GM21447 (cell line): ENCODE results near the gene GRIN2A.

Experiments used
- ATAC-seq: cut with Tn5 transposase; IDR thresholded peaks from one replicate; pipeline ENCODE4 v1.9.1; 2021; ENCODE audit not compliant: unreplicated experiment

The GRIN2A gene

DNA sequence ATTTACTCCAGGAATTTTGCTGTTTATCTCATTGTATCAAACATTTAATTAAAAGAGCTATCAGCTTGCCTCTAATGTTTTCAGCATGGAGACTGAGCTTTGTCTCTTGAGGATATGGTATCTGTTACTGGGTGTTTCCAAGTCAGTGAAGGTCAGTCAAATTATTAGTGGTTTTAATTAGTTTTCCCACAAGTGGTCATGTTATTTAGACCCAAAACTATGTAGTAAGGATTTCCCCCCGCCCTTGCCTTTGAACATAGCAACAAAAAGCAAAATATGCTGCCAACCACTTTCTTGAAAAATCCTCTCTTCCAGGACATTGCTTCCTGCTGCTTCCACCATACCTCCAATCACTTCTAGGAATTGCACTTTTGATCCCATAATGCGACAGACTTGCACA is 355.6 kb downstream of the GRIN2A start:
- ATAC-seq, result no peak

DNA sequence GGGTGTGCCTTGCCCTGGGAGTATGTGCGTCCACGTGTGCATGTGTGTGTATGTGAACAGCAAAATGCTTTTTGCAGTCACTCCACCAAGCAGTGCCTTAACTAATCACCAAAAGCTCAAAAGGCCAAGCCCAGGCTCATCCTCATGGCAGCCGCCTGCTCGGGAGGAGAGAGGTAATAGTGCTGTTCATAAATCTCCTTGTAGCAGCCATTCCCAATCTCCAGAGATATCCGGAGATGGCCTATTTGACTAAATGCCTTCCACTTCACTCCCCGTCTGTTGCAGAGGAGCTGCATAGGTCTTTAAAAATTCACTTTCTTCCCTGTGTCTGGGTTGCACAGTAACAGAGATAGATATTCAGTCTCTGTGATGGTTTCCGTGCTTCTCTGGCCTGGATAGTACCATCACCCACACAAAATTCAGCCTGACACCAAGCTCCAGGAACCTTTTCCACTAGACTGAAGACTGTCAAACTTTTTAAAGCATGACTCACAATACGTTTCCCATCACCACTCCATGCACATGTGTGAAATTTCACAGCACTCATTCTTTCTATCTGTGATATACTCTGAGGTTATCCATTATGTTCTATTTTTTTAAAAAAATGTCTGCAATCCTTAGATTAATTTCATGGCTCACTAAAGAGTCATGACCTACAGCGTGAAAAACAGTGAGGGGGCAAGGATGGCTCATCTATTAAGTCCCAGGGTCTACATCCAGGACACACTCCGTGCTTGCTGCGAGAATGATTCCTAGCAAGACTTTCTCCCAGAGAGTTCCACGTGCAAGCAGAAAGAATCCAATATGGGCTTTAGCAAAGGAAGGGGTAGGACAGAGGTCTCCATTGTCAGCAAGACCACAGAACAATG is 357.8 kb downstream of the GRIN2A start:
- ATAC-seq, result no peak

- no peak for ATAC-seq
These were observed 358.7 kb downstream of the GRIN2A start for GRCh38 chr16:9823510-9823909.

DNA sequence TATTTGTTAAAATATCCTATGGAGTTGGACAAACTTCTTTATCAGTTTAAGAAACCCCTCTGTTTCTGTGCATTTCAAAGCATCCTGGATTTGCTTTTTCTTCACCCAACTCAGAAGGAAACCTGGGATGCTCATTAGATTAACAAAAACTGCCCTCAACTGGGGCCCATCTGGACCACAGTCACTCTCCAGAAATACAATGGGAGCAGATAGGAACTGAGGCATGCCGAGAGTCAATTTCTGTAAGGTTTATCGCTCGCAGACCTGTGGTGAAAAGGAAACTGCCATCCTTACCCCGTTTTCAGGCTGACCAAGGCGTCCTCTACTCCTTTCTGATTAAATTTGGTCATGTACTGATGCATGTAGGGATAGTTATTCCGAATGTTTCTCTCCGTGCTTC is 360.3 kb downstream of the GRIN2A start:
- ATAC-seq, result no peak

GRCh38 chr16:9821331-9821730 is 360.9 kb downstream of the GRIN2A start:
- ATAC-seq, result no peak

DNA sequence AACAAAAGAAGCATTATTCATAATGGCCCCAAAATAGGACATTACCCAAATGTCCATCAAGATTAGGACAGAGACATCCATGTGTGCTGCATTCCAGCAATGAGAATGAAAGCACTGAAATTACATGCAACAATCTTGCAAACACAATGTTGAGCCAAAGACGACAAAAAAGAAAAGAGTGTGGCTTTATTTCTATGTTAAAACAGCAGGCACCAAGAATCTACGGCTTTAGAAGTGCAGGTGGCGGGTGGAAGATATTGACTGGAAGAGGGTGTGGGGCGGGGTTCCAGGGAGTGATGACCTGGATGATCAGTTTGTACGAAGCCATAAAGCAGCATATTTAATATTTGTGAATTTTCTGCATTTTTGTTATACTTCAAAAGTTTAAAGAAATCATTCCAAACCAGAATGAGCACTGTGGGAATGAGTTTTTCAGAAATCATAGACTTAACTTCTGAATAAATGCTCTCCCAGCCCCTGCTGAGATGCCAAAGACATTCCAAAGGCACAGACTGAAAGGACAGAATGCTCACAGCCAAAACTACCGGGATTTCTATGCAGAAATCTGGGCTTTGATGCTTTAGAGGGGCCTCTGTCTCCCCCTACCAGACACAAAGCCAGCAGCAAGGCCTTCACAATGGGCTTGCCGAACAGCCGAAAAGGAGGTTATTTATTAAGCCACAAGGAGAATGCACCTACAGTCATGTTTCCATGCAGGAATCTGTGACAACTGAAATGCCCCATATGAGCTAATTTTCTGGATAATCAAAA is 361.6 kb downstream of the GRIN2A start:
- ATAC-seq, result no peak

DNA sequence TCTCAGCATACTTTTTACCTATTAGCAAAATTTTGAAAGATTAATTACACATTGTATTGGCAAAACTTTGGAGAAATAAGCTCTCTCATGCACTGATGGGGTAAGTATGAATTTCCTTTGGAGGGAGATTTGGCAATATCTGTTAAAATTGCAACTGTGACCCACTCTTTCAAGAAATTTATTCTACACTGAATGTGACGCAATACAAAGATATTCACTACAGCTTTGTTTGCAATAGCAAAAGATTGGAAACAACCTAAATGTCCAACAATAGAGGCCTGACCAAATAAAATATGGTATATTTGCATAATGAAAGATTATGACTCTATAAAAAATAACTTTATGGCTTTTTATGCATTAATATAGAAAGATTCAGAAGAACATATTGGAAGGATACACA is 363.5 kb downstream of the GRIN2A start:
- no peak for ATAC-seq

DNA sequence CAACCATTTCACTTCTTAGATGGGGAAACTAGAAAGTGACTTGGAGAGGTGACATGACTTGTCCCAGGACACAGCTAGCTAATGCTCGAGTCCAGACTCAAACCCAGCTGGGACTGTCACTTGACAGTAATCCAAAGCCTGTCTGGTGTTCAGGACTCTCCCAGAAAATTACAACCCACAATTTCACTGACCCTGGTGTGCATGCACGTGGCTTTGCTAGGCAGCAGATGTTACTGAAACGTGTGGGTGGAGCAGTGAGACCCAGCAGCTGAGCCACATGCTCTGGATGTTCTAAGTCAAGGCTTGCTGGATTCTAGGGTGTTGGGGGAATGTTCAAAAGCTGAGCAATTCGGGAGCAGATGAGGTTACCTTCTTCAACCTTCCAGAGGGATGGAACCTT is 364.6 kb downstream of the GRIN2A start:
- ATAC-seq, result no peak

- no peak for ATAC-seq
These were observed 365.6 kb downstream of the GRIN2A start for GRCh38 chr16:9816644-9817043.

GRCh38 chr16:9813665-9814064 is 368.6 kb downstream of the GRIN2A start:
- no peak for ATAC-seq

DNA sequence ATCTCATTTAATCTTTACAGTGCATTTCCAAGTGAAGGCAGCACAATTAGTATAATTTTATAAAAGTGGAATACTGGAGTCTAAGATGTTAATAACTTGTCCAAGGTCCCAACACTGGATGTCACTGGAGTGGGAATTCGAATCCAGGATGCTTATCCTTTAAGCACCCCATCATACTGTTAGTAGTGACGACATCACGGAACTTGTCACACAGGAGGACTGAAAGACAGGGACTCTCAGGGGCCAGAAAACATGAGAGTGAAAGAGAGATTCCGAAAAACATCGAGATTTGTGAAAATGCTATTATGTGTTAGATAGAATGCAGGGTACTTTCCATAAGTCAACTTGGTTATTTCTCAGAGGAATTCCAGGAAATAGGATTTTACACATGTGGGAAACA is 374.0 kb downstream of the GRIN2A start:
- ATAC-seq, result no peak

GRCh38 chr16:9807302-9807701 is 374.9 kb downstream of the GRIN2A start:
- no peak for ATAC-seq

DNA sequence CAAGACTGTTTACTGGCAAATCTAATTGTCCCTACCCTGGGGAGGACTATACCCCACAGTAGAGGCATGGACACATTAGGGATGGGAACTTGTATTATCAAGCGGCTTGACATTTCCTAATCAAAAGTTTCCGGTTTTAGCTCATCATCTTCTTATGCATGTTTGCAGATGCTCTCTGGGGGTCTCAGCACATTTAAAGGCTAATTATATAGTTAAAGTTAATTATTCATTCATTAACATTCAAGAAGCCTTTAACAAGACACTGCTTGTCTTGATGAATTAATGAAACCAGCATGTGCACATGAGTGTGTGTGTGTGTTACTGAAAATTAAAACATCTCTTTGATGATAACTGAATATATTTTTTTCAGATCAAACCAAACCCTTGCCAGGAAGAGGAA is 377.1 kb downstream of the GRIN2A start:
- ATAC-seq, result no peak

- ATAC-seq, result no peak
These were observed 380.1 kb downstream of the GRIN2A start for GRCh38 chr16:9802160-9802559.

GRCh38 chr16:9801651-9802050 is 380.6 kb downstream of the GRIN2A start:
- ATAC-seq, result no peak

GRCh38 chr16:9800186-9800738 is 382.0 kb downstream of the GRIN2A start:
- ATAC-seq, result no peak

DNA sequence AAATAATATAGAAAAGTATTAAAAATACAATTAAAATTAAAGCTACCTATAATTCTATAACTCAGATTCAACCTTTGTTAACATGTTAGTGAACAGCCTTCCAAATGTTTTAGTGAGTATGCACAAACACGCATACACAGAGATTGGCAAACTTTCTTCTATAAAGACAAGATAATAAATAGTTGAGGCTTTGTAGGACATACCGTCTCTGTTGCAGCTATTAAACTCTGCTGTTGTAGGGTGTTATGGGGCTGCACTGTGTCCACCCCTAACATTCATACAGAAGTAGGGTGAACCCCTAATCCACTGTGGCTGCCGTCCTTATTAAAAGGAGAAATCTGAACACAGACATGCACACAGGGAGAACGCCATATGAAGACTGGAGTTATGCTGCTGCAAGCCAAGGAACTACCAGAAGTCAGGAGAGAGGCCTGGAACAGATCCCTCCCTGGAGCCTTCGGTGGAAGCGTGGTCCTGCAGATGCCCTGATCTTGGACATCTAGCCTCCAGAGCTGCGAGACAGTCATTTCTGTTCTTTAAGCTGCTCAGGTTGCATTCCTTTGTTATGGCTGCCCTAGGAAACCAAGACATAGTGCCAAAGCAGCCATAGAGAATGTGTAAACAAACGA is 383.2 kb downstream of the GRIN2A start:
- no peak for ATAC-seq

GRCh38 chr16:9798474-9798873 is 383.8 kb downstream of the GRIN2A start:
- no peak for ATAC-seq

DNA sequence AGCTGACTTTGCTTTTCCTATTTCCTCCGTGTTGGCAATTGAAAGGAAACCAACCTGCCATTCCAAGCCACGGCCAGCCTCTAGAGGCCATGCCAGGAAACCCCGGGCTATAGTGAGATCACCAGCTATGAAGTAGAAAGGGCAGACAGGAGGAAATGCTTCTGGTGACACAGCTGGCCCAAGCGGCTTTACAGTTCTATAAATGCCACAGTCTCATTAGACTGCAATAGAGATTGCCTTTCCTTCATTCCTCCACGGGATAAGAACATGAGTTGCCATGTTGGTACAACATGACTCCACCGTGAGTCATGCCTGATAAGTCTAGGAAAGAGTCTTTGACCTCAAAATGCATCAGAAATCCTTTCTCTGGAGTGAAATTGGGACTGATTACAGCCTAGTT is 384.9 kb downstream of the GRIN2A start:
- ATAC-seq, result no peak

- ATAC-seq, result no peak
These were observed 388.6 kb downstream of the GRIN2A start for GRCh38 chr16:9793623-9794022.

DNA sequence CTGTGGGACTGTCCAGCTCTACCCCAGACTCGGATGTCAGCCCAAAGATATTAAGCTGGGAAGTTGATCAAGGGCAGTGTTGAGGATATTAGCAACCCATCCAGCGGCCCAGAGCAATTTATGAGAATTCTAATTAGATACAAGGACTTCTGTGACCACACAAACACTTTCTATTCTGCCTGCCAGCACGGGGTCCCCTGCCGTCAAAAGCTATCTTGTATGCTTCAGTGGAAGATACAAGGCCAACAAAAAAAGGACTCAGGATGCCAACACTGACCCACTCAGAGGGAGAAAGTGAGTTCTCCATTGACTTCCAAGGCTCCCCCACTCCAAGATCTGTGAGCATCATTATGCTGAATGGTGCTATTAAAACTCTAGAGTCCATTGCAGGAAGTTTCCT is 390.7 kb downstream of the GRIN2A start:
- no peak for ATAC-seq

DNA sequence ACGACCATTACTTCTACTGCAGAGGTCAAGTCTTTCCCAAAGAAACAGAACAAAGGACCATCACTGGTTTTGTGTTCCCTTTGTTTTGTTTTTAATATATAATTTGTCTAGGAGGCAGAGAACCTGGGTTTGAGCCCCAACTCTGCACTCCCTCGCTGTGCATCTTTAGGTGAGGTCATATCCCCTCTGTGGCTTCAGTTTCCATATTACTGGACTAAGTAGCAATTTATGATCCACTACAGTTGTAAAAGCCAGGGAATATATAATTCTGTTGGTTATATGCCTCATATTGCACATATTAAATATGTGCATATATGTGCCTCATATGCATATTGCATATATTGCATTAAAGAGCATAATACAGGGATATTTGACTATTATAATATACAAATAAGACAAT is 392.0 kb downstream of the GRIN2A start:
- no peak for ATAC-seq
